Activated CD8-positive, alpha-beta memory T cell treated with anti-CD3 and anti-CD28 coated beads, Interleukin-2, amount 50 U/mL, for 4 hours (primary cell): ENCODE measurements around the gene SLC25A43.
A peak's percentile ranks its signal among the peaks of the same experiment; 100 is the strongest.
"Not testable (repeated sequence)": the region's sequence is repeated elsewhere in the genome, so short reads cannot be mapped to it uniquely, and the experiment has no call there.

Experiments used
- DNase-seq: peaks from one replicate; pipeline ENCODE4 v3.0.0-alpha.2; 2020

Gene SLC25A43

GRCh38 chrX:119410027-119410819 lies 11.1 kb downstream of the SLC25A43 start:
- DNase-seq, result no peak

- no peak for DNase-seq
Measured at GRCh38 chrX:119410854-119411253, 11.7 kb downstream of the SLC25A43 start.

GRCh38 chrX:119411959-119412358 lies 12.8 kb downstream of the SLC25A43 start:
- no peak for DNase-seq

- DNase-seq, result no peak
Measured at GRCh38 chrX:119417376-119417775, 18.2 kb downstream of the SLC25A43 start.

- DNase-seq, result no peak
Measured at GRCh38 chrX:119417842-119418241, 18.7 kb downstream of the SLC25A43 start.

- no peak for DNase-seq
Measured at GRCh38 chrX:119419146-119419545, 20.0 kb downstream of the SLC25A43 start.

- DNase-seq, result no peak
Measured at GRCh38 chrX:119419898-119420297, 20.8 kb downstream of the SLC25A43 start.

GRCh38 chrX:119421016-119421705 lies 22.0 kb downstream of the SLC25A43 start:
- DNase-seq, result no peak

- peak; percentile 21 for DNase-seq
Measured at GRCh38 chrX:119423631-119424030, 24.5 kb downstream of the SLC25A43 start.

GRCh38 chrX:119424999-119425398 lies 25.9 kb downstream of the SLC25A43 start:
- DNase-seq, result no peak

GRCh38 chrX:119427024-119427794 lies 28.1 kb downstream of the SLC25A43 start:
- no peak for DNase-seq

- no peak for DNase-seq
Measured at GRCh38 chrX:119427795-119428185, 28.7 kb downstream of the SLC25A43 start.

- DNase-seq, result no peak
Measured at GRCh38 chrX:119429471-119429870, 30.3 kb downstream of the SLC25A43 start.

GRCh38 chrX:119441295-119441694 lies 42.2 kb downstream of the SLC25A43 start:
- DNase-seq, result not testable (repeated sequence)

GRCh38 chrX:119442286-119442685 lies 43.1 kb downstream of the SLC25A43 start:
- no peak for DNase-seq

- DNase-seq, result no peak
Measured at GRCh38 chrX:119453202-119453601, 54.1 kb downstream of the SLC25A43 start.

- DNase-seq, result no peak
Measured at GRCh38 chrX:119455264-119455663, 56.1 kb downstream of the SLC25A43 start.

- no peak for DNase-seq
Measured at GRCh38 chrX:119459181-119459580, 60.0 kb downstream of the SLC25A43 start.

- DNase-seq, result no peak
Measured at GRCh38 chrX:119465555-119465954, 66.4 kb downstream of the SLC25A43 start.

GRCh38 chrX:119466970-119467369 lies 67.8 kb downstream of the SLC25A43 start:
- no peak for DNase-seq

- no peak for DNase-seq
Measured at GRCh38 chrX:119467433-119467832, 68.3 kb downstream of the SLC25A43 start.

GRCh38 chrX:119467842-119468550 lies 68.9 kb downstream of the SLC25A43 start, which contains the start of gene SLC25A5:
SLC25A5 (plus strand) TSS chrX:119468444; CDS start chrX:119468516, 72 bp downstream.
- peak; percentile 78 for DNase-seq
